HepG2 (cell line): ENCODE measurements around the gene TNN. TPM values are rescaled to one million over a fixed set of nuclear protein-coding genes. Genes with fewer than 3 reads are reported as not detected.

Experiments
- ATAC-seq: fragments of 200-7000 bp; cut with Tn5 transposase; 3 replicates; pipeline ENCODE4 v1.9.1; 2020; ENCODE audit warnings: mild to moderate bottlenecking, moderate library complexity
- BruUV-seq: library from RNA; stranded (reverse); fragments of 400-500 nt; replicated peaks from 2 replicates; lab custom pipeline; 2021; lab: Mats Ljungman, UMichigan
- CTCF ChIA-PET: fragments of 300-600 bp; formaldehyde crosslinking; extraction: SDS; loops from one replicate; lab custom pipeline; 2021; ENCODE audit warnings: low total read pairs, inconsistent platforms, low intra/inter-chr PET ratio; lab: Yijun Ruan, JAX
- POLR2A ChIA-PET: fragments of 350-600 bp; sonication (Branson Sonifier 250); formaldehyde crosslinking; loops from one replicate; lab custom pipeline; 2020; ENCODE audit warnings: antibody characterized with exemption, inconsistent platforms; lab: Yijun Ruan, JAX
- DNase-seq: peaks from one replicate; pipeline ENCODE4 v3.0.0-alpha.2; 2015; ENCODE audit warnings: low spot score
- FAIRE-seq: peaks from 3 replicates; lab custom pipeline; 2011; peaks lifted over from hg19 to GRCh38; lab: Jason Lieb, UNC
- H2AFZ ChIP-seq: one replicate; pipeline ENCODE4 v1.6.1; 2011; ENCODE audit warnings: low read length, inconsistent platforms
- H3K27ac ChIP-seq: fragments of 300-600 bp; 3 replicates; pipeline ENCODE4 v1.8.0; 2011; ENCODE audit warnings: mixed run types, mild to moderate bottlenecking, mixed read lengths, low read length, inconsistent platforms; ENCODE audit not compliant: insufficient read depth; ENCODE audit errors: extremely low read length
- H3K27me3 ChIP-seq, 2 experiments: fragments of 200-600 bp in 1 of 2; 2 replicates in 1 of 2; 3 replicates in 1 of 2; pipeline versions ENCODE4 v1.6.0 to v1.8.0; 2011; ENCODE audit warnings: low read length in 2 of 2, mild to moderate bottlenecking in 2 of 2, moderate library complexity in 2 of 2, inconsistent platforms in 1 of 2; ENCODE audit not compliant: insufficient read depth in 2 of 2, control insufficient read depth in 1 of 2
- H3K36me3 ChIP-seq, 2 experiments: fragments of 200-600 bp in 1 of 2; replicated peaks in 1 of 2; 2 replicates in 1 of 2; 3 replicates in 1 of 2; pipeline versions ENCODE4 v1.5.1 to v1.8.0; 2011; ENCODE audit warnings: low read length in 2 of 2, inconsistent platforms in 1 of 2; ENCODE audit not compliant: insufficient read depth in 2 of 2, control insufficient read depth in 1 of 2
- H3K4me1 ChIP-seq: 2 replicates; pipeline ENCODE4 v1.5.1; 2012; ENCODE audit warnings: low read length, inconsistent platforms; ENCODE audit not compliant: insufficient read depth
- H3K4me2 ChIP-seq: 2 replicates; pipeline ENCODE4 v1.6.0; 2011; ENCODE audit warnings: low read depth, low read length, inconsistent platforms
- H3K4me3 ChIP-seq, 3 experiments: fragments of 200-600 bp in 1 of 3; sonication (generic), shearing (Covaris generic) in 1 of 3; replicated peaks in 1 of 3; 2 replicates each; pipeline ENCODE4 v1.5.1; 2011 to 2016; ENCODE audit warnings: low read length in 3 of 3, inconsistent platforms in 2 of 3, low read depth in 2 of 3, mild to moderate bottlenecking in 2 of 3, control low read depth in 1 of 3, mixed read lengths in 1 of 3; ENCODE audit not compliant: insufficient read depth in 1 of 3
- H3K79me2 ChIP-seq: one replicate; pipeline ENCODE4 v1.6.1; 2011; ENCODE audit warnings: low read length, inconsistent platforms; ENCODE audit not compliant: insufficient read depth
- H3K9ac ChIP-seq: 2 replicates; pipeline ENCODE4 v1.6.0; 2011; ENCODE audit warnings: mild to moderate bottlenecking, low read depth, low read length, inconsistent platforms; ENCODE audit not compliant: insufficient read depth
- H3K9me3 ChIP-seq: 2 replicates; pipeline ENCODE4 v1.5.1; 2012; ENCODE audit warnings: mild to moderate bottlenecking, low read length
- H4K20me1 ChIP-seq: 2 replicates; pipeline ENCODE4 v1.6.0; 2011; ENCODE audit warnings: inconsistent platforms, mild to moderate bottlenecking, low read length, moderate library complexity; ENCODE audit not compliant: insufficient read depth
- ARNT ChIP-seq: fragments of 450-650 bp; IDR thresholded peaks from 2 replicates; pipeline ENCODE4 v1.6.1; 2017
- BATF2 ChIP-seq: sonication (generic); formaldehyde crosslinking; IDR thresholded peaks from 2 replicates; pipeline ENCODE4 v1.8.0; 2022; ENCODE audit warnings: mild to moderate bottlenecking, missing genetic modification reagents, moderate library complexity
- CSRNP1 ChIP-seq: sonication (generic); formaldehyde crosslinking; IDR thresholded peaks from 2 replicates; pipeline ENCODE4 v1.8.1; 2023; ENCODE audit warnings: mild to moderate bottlenecking, missing genetic modification reagents
- PBX3 ChIP-seq: sonication (generic); formaldehyde crosslinking; IDR thresholded peaks from 2 replicates; pipeline ENCODE4 v1.8.1; 2023; ENCODE audit warnings: missing genetic modification reagents, inconsistent platforms, borderline replicate concordance
- SRSF1 ChIP-seq: fragments of 200-400 bp; formaldehyde crosslinking; optimal IDR thresholded peaks from 2 replicates; pipeline ENCODE3; 2017; ENCODE audit warnings: mild to moderate bottlenecking, low read depth, low read length, moderate library complexity
- STAT6 ChIP-seq: sonication (generic); formaldehyde crosslinking; IDR thresholded peaks from 2 replicates; pipeline ENCODE4 v1.4.0; 2020; ENCODE audit warnings: missing genetic modification reagents, mild to moderate bottlenecking, borderline replicate concordance
- U2AF1 ChIP-seq: fragments of 200-400 bp; formaldehyde crosslinking; optimal IDR thresholded peaks from 2 replicates; pipeline ENCODE3; 2017; ENCODE audit warnings: mild to moderate bottlenecking, low read depth, low read length
- ZNF124 ChIP-seq: sonication (generic); formaldehyde crosslinking; IDR thresholded peaks from 2 replicates; pipeline ENCODE4 v1.4.0; 2020; ENCODE audit warnings: missing genetic modification reagents
- ZNF280B ChIP-seq: sonication (generic); formaldehyde crosslinking; IDR thresholded peaks from 2 replicates; pipeline ENCODE4 v1.5.0; 2020; ENCODE audit warnings: missing genetic modification reagents, mild to moderate bottlenecking, borderline replicate concordance
- ZNF343 ChIP-seq: sonication (generic); formaldehyde crosslinking; IDR thresholded peaks from 2 replicates; pipeline ENCODE4 v1.4.0; 2020; ENCODE audit warnings: mild to moderate bottlenecking, missing genetic modification reagents
- ZNF589 ChIP-seq: sonication (generic); formaldehyde crosslinking; conservative IDR thresholded peaks from 2 replicates; pipeline ENCODE4 v1.8.0; 2022; ENCODE audit warnings: mild to moderate bottlenecking, moderate library complexity, missing genetic modification reagents
- ZNF75D ChIP-seq: sonication (generic); formaldehyde crosslinking; IDR thresholded peaks from 2 replicates; pipeline ENCODE4 v1.8.1; 2023; ENCODE audit warnings: missing genetic modification reagents, mild to moderate bottlenecking, borderline replicate concordance
- ZNF782 ChIP-seq: sonication (generic); formaldehyde crosslinking; IDR thresholded peaks from 2 replicates; pipeline ENCODE4 v1.4.0; 2020; ENCODE audit warnings: missing genetic modification reagents, mild to moderate bottlenecking, borderline replicate concordance
- WGBS: methylation state at CpG from one replicate; pipeline ENCODE4 v1.1.6; 2017; ENCODE audit warnings: low lambda C conversion rate; 5-methylcytosine and 5-hydroxymethylcytosine counted together
- in situ Hi-C: cut with HindIII; loops from 2 replicates; pipeline ENCODE4 v1.10.0; 2017; ENCODE audit warnings: low pct_unique_long_range_greater_than_20kb; ENCODE audit not compliant: extremely low pct_ligation_motif_present
- intact Hi-C: fragments of 100-400 bp; cut with micrococcal nuclease; formaldehyde crosslinking; loops from one replicate; pipeline ENCODE4 v1.10.0; 2022; ENCODE audit not compliant: unreplicated experiment
- polyA plus RNA-seq, 8 experiments: library from polyadenylated mRNA; depleted of rRNA in 3 of 8; stranded (reverse) in 7 of 8; unstranded in 1 of 8; fragments of >200 nt; fragmentation: Illumina TruSeq in 4 of 8; extraction: Trizol in 4 of 8; gene quantifications; 2 replicates each; pipeline versions ENCODE4 v1.2.1 to v1.2.3, GENCODE V29; 2011 to 2016; ENCODE audit warnings: low read depth in 4 of 8, missing spikeins in 1 of 8, mixed read lengths in 1 of 8; ENCODE audit not compliant: insufficient read depth in 1 of 8
- total RNA-seq, 5 experiments: library from RNA; depleted of rRNA; stranded (reverse); fragments of >200 nt; fragmentation: Illumina TruSeq; extraction: Trizol; gene quantifications; 2 replicates each; pipeline ENCODE4 v1.2.3, GENCODE V29; 2016; ENCODE audit warnings: low read depth in 1 of 5

TNN gene
- total and polyA plus RNA-seq, 2 of the 13 experiments (the other 11 are each of a cell fraction or from before 2014, with no cell fraction given), result not detected

GRCh38 chr1:175075572-175076568 is 8.2 kb downstream of the TNN start:
- Histone ChIP-seq H3K4me1 (no peaks in the 10 kb centered on the region), H2AFZ (no peak overlapping the region), H3K9ac (no peak overlapping the region), H3K9me3 (no peaks in the 10 kb centered on the region), H3K27ac (no peak overlapping the region), H3K79me2 (no peaks in the 10 kb centered on the region), H3K4me3 (no peak overlapping the region), H3K36me3 (no peaks in the 10 kb centered on the region), H4K20me1 (no peaks in the 10 kb centered on the region), H3K27me3 (peaks cover 1 to 8% of the 10 kb centered on the region in 2 experiments; a peak in 1 of 5 replicates)
- in situ Hi-C loops, result no loop called here
- no TSS peak for BruUV-seq
- FAIRE-seq (no peak), ATAC-seq (peak; percentile 69)
- CTCF ChIA-PET, result no interaction called here
- no peak for TF ChIP-seq ZNF124 (CRISPR knock-in tag)
- TF ChIP-seq ZNF75D (CRISPR knock-in tag), result no peak
- TF ChIP-seq U2AF1, result no peak
- no peak for TF ChIP-seq PBX3 (CRISPR knock-in tag)
- no peak for TF ChIP-seq ZNF280B
- no peak for TF ChIP-seq ZNF343 (CRISPR knock-in tag)
- no peak for TF ChIP-seq CSRNP1 (CRISPR knock-in tag)
- no peak for TF ChIP-seq ZNF589 (CRISPR knock-in tag)
- no peak for TF ChIP-seq BATF2 (CRISPR knock-in tag)
- no peak for TF ChIP-seq SRSF1
- no peak for TF ChIP-seq ARNT
- no peak for TF ChIP-seq ZNF782 (CRISPR knock-in tag)
- TF ChIP-seq STAT6 (CRISPR knock-in tag), result no peak
- TF ChIP-seq, all 625 proteins: peak for 0
- DNase-seq, result no peak
- 33% methylated on average over 12 of the region's 14 CpGs for WGBS
- POLR2A ChIA-PET, result no interaction called here
- intact Hi-C loops, result no loop called here
- H3K4me2 ChIP-seq, result no peak overlapping the region
